Smooth muscle cell (in vitro differentiated cells): ENCODE measurements around the gene PDE4D. TPM values are rescaled to one million over a fixed set of nuclear protein-coding genes. Genes with fewer than 3 reads are reported as not detected.

Experiments used
- DNase-seq: peaks from one replicate; lab custom pipeline; 2025; ENCODE audit not compliant: unreplicated experiment; lab: John Stamatoyannopoulos, UW
- H2AFZ ChIP-seq: fragments of 200-600 bp; sonication (generic); 2 replicates; pipeline ENCODE4 v1.6.0; 2016; ENCODE audit warnings: antibody characterized with exemption, low read depth, mild to moderate bottlenecking
- H3F3A ChIP-seq: fragments of 200-600 bp; sonication (generic); 2 replicates; pipeline ENCODE4 v1.6.0; 2017; ENCODE audit warnings: antibody characterized with exemption, low read depth
- H3K27ac ChIP-seq: fragments of 200-600 bp; sonication (generic); 2 replicates; pipeline ENCODE4 v1.5.1; 2016; ENCODE audit warnings: low read depth, mild to moderate bottlenecking
- H3K27me3 ChIP-seq: fragments of 200-600 bp; sonication (generic); 2 replicates; pipeline ENCODE4 v1.6.1; 2016; ENCODE audit warnings: low read depth, mild to moderate bottlenecking
- H3K36me3 ChIP-seq: fragments of 200-600 bp; sonication (generic); 2 replicates; pipeline ENCODE4 v1.5.1; 2016; ENCODE audit warnings: low read depth
- H3K4me1 ChIP-seq: fragments of 200-600 bp; sonication (generic); 2 replicates; pipeline ENCODE4 v1.5.1; 2016; ENCODE audit warnings: low read depth
- H3K4me2 ChIP-seq: fragments of 200-600 bp; sonication (generic); 2 replicates; pipeline ENCODE4 v1.6.0; 2016; ENCODE audit warnings: mild to moderate bottlenecking
- H3K4me3 ChIP-seq: fragments of 200-600 bp; sonication (generic); 2 replicates; pipeline ENCODE4 v1.5.1; 2016; ENCODE audit warnings: mild to moderate bottlenecking
- H3K79me2 ChIP-seq: fragments of 200-600 bp; sonication (generic); 2 replicates; pipeline ENCODE4 v1.6.0; 2016; ENCODE audit warnings: low read depth, mild to moderate bottlenecking
- H3K9ac ChIP-seq: fragments of 200-600 bp; sonication (generic); 2 replicates; pipeline ENCODE4 v1.6.0; 2016; ENCODE audit warnings: low read depth
- H3K9me3 ChIP-seq: fragments of 200-600 bp; sonication (generic); replicated peaks from 2 replicates; pipeline ENCODE4 v1.5.1; 2016; ENCODE audit warnings: low read depth
- H4K20me1 ChIP-seq: fragments of 200-600 bp; sonication (generic); 2 replicates; pipeline ENCODE4 v1.6.0; 2016; ENCODE audit warnings: low read depth
- WGBS: methylation state at CpG from one replicate; pipeline ENCODE4 v1.1.7; 2016; ENCODE audit warnings: low lambda C conversion rate; 5-methylcytosine and 5-hydroxymethylcytosine counted together
- polyA plus RNA-seq: library from polyadenylated mRNA; unstranded; fragments of >200 nt; fragmentation: Nextera tagmentation; extraction: Ambion mirVana; gene quantifications from 2 replicates; pipeline ENCODE4 v1.2.1, GENCODE V29; 2016
- total RNA-seq: library from RNA; depleted of rRNA; stranded (reverse); fragments of >200 nt; gene quantifications from 2 replicates; pipeline ENCODE4 v1.2.3, GENCODE V29; 2014
- TF ChIP-seq, protein P1 (sequence below): fragments of 200-600 bp; sonication (generic); IDR thresholded peaks from 2 replicates; pipeline ENCODE4 v1.5.1; 2017; ENCODE audit warnings: borderline replicate concordance, mild to moderate bottlenecking, antibody characterized with exemption; ENCODE audit not compliant: insufficient read depth, poor library complexity, severe bottlenecking

Gene PDE4D
- total and polyA plus RNA-seq, 2 experiments from 2014 or later, result 16.4 to 61.0 TPM

GRCh38 chr5:59326596-59326995, 566.9 kb downstream of the PDE4D start:
- no peak overlapping the region for H3K4me3 ChIP-seq
- no peaks in the 10 kb centered on the region for H3K4me1 ChIP-seq
- H3K36me3 ChIP-seq, result no peaks in the 10 kb centered on the region
- no peak overlapping the region for H3K27ac ChIP-seq
- no peak overlapping the region for H2AFZ ChIP-seq
- H3K9ac ChIP-seq, result no peak overlapping the region
- 93% methylated on average over 2 of the region's 2 CpGs for WGBS
- H3K4me2 ChIP-seq, result no peak overlapping the region
- H3F3A ChIP-seq, result no peaks in the 10 kb centered on the region
- H3K9me3 ChIP-seq, result no peaks in the 10 kb centered on the region
- TF ChIP-seq, protein P1, sequence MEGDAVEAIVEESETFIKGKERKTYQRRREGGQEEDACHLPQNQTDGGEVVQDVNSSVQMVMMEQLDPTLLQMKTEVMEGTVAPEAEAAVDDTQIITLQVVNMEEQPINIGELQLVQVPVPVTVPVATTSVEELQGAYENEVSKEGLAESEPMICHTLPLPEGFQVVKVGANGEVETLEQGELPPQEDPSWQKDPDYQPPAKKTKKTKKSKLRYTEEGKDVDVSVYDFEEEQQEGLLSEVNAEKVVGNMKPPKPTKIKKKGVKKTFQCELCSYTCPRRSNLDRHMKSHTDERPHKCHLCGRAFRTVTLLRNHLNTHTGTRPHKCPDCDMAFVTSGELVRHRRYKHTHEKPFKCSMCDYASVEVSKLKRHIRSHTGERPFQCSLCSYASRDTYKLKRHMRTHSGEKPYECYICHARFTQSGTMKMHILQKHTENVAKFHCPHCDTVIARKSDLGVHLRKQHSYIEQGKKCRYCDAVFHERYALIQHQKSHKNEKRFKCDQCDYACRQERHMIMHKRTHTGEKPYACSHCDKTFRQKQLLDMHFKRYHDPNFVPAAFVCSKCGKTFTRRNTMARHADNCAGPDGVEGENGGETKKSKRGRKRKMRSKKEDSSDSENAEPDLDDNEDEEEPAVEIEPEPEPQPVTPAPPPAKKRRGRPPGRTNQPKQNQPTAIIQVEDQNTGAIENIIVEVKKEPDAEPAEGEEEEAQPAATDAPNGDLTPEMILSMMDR, result no peak
- no peak for DNase-seq
- no peaks in the 10 kb centered on the region for H3K79me2 ChIP-seq
- H3K27me3 ChIP-seq, result no peaks in the 10 kb centered on the region
- no peaks in the 10 kb centered on the region for H4K20me1 ChIP-seq

DNA sequence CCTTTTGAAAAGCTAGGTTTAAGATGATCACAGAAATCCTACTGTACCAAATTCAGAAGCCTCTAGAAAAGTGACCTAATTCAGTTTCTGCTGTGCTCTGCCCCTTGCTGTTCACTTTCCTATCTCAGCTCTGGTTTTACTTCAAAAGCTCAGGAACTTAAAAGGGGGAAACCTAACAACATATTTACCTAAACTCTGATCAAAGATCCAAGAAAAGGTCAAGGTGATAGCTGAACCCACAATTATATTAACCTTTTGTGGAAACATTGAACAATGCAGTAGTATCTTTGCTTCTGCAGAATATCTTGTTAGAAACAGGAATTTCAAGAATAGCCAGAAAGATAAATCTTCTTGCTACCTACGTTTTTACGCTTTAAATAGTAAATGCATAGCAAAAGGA, 568.5 kb downstream of the PDE4D start:
- no peaks in the 10 kb centered on the region for H3F3A ChIP-seq
- no peak overlapping the region for H3K27ac ChIP-seq
- H4K20me1 ChIP-seq, result no peaks in the 10 kb centered on the region
- H2AFZ ChIP-seq, result no peak overlapping the region
- no peaks in the 10 kb centered on the region for H3K36me3 ChIP-seq
- H3K4me3 ChIP-seq, result no peak overlapping the region
- H3K9me3 ChIP-seq, result no peaks in the 10 kb centered on the region
- no peaks in the 10 kb centered on the region for H3K27me3 ChIP-seq
- WGBS, result 64% methylated on average over 2 of the region's 2 CpGs
- H3K4me1 ChIP-seq, result no peaks in the 10 kb centered on the region
- H3K4me2 ChIP-seq, result no peak overlapping the region
- TF ChIP-seq, protein P1, result no peak
- H3K79me2 ChIP-seq, result no peaks in the 10 kb centered on the region
- DNase-seq, result no peak
- H3K9ac ChIP-seq, result no peak overlapping the region

DNA sequence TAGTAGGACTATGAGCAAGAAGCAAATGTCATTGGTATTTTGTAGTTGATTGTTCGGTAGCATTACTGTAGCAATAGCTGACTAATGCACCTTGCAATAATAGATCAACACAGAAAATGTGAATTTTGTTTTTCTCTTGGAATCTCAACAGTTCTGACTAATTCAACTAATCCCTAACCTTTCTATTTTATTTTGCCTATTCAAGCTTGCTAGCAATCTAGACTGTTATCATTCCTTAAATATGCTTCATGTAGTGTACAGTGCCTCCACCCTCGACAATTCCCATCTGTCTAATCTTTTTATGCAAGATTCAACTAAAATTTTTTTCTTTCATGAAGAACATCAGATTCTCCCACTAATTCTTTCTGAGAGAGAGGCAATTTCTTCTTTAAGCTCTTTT, 570.6 kb downstream of the PDE4D start:
- no peak overlapping the region for H2AFZ ChIP-seq
- no peaks in the 10 kb centered on the region for H3K27me3 ChIP-seq
- no peaks in the 10 kb centered on the region for H3K9me3 ChIP-seq
- no peak for DNase-seq
- H3K9ac ChIP-seq, result no peak overlapping the region
- TF ChIP-seq, protein P1, result no peak
- no peaks in the 10 kb centered on the region for H4K20me1 ChIP-seq
- H3K27ac ChIP-seq, result no peak overlapping the region
- 95% methylated on average over 2 of the region's 2 CpGs for WGBS
- H3K4me1 ChIP-seq, result peaks cover 15% of the 10 kb centered on the region
- no peaks in the 10 kb centered on the region for H3K79me2 ChIP-seq
- no peak overlapping the region for H3K4me3 ChIP-seq
- H3K4me2 ChIP-seq, result no peak overlapping the region
- H3F3A ChIP-seq, result peaks cover 5% of the 10 kb centered on the region
- H3K36me3 ChIP-seq, result no peaks in the 10 kb centered on the region

DNA sequence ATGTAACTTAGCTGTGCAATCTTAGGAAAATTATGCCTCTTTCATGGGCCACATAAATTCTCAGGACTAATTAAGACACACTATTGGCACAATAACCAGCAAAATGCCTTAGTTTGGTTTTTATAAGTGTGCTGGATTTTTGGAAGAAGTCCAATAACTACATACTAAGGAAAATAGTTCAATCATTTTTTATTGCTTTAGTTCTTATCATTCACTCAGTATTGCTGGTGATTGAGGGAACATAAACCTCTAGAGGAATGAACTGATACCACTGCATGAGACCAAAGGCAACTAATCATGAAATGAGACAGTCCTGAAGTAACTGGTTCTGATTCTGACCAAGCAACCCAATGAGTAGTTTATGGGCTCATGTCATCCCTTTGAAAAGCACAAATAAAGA, 571.5 kb downstream of the PDE4D start:
- Histone ChIP-seq H3K4me2 (no peak overlapping the region), H3F3A (peaks cover 10% of the 10 kb centered on the region), H3K4me1 (peaks cover 20% of the 10 kb centered on the region), H3K27me3 (no peaks in the 10 kb centered on the region), H2AFZ (no peak overlapping the region), H3K36me3 (no peaks in the 10 kb centered on the region), H3K9ac (no peak overlapping the region), H3K4me3 (no peak overlapping the region), H3K27ac (no peak overlapping the region), H3K79me2 (no peaks in the 10 kb centered on the region), H3K9me3 (no peaks in the 10 kb centered on the region), H4K20me1 (peaks cover 1% of the 10 kb centered on the region)
- DNase-seq, result no peak
- TF ChIP-seq, protein P1, result no peak
